Endothelial cell of umbilical vein (primary cell): ENCODE results near the gene PRR5L. TPM values are rescaled to one million over a fixed set of nuclear protein-coding genes. Genes with fewer than 3 reads are reported as not detected.

Source experiments
- BruUV-seq: library from RNA; stranded (reverse); fragments of 400-500 nt; replicated peaks from 2 replicates; lab custom pipeline; 2021; lab: Mats Ljungman, UMichigan
- CTCF ChIA-PET: fragments of 300-600, 350-600 bp; sonication (Branson Sonifier 250); formaldehyde crosslinking; loops from one replicate; lab custom pipeline; 2021; ENCODE audit warnings: antibody characterized with exemption, inconsistent platforms; lab: Charles Lee
- POLR2A ChIA-PET: fragments of 300-600, 350-600 bp; sonication (Branson Sonifier 250); formaldehyde crosslinking; loops from one replicate; lab custom pipeline; 2021; ENCODE audit warnings: antibody characterized with exemption, inconsistent platforms; lab: Charles Lee
- DNase-seq: peaks from one replicate; pipeline ENCODE4 v3.0.0-alpha.2; 2011; ENCODE audit warnings: low read depth, low spot score
- FAIRE-seq: peaks from 2 replicates; lab custom pipeline; 2011; peaks lifted over from hg19 to GRCh38; lab: Jason Lieb, UNC
- H2AFZ ChIP-seq: 2 replicates; pipeline ENCODE4 v1.6.0; 2012; ENCODE audit warnings: low read depth, low read length, control low read depth, inconsistent platforms
- H3K27ac ChIP-seq: 2 replicates; pipeline ENCODE4 v1.5.1; 2011; ENCODE audit warnings: low read depth, mild to moderate bottlenecking, control low read depth, low read length, moderate library complexity; ENCODE audit not compliant: insufficient read depth
- H3K27me3 ChIP-seq, 2 experiments: 2 replicates each; pipeline versions ENCODE4 v1.6.0 to v1.6.1; 2011; ENCODE audit warnings: low read length in 2 of 2, mixed read lengths in 1 of 2; ENCODE audit not compliant: control insufficient read depth in 2 of 2, insufficient read depth in 2 of 2
- H3K36me3 ChIP-seq, 2 experiments: 2 replicates in 1 of 2; 3 replicates in 1 of 2; pipeline ENCODE4 v1.5.1; 2011; ENCODE audit warnings: low read length in 2 of 2, mild to moderate bottlenecking in 1 of 2, moderate library complexity in 1 of 2; ENCODE audit not compliant: control insufficient read depth in 2 of 2, insufficient read depth in 2 of 2; ENCODE audit errors: extremely low read depth in 1 of 2
- H3K4me1 ChIP-seq: 3 replicates; pipeline ENCODE4 v1.5.1; 2011; ENCODE audit warnings: mild to moderate bottlenecking, low read length; ENCODE audit not compliant: control insufficient read depth, insufficient read depth; ENCODE audit errors: extremely low read depth
- H3K4me2 ChIP-seq: 2 replicates; pipeline ENCODE4 v1.6.1; 2011; ENCODE audit warnings: low read length, control low read depth, mixed read lengths; ENCODE audit not compliant: insufficient read depth
- H3K4me3 ChIP-seq, 3 experiments: fragments of 200-600 bp in 1 of 3; sonication (generic), shearing (Covaris generic) in 1 of 3; replicated peaks in 1 of 3; 2 replicates each; pipeline ENCODE4 v1.5.1; 2011 to 2016; ENCODE audit warnings: control low read depth in 3 of 3, low read length in 3 of 3, mild to moderate bottlenecking in 2 of 3, inconsistent platforms in 1 of 3, low read depth in 1 of 3, moderate library complexity in 1 of 3; ENCODE audit not compliant: insufficient read depth in 1 of 3
- H3K79me2 ChIP-seq: 2 replicates; pipeline ENCODE4 v1.6.0; 2012; ENCODE audit warnings: low read length, inconsistent platforms; ENCODE audit not compliant: control insufficient read depth, insufficient read depth
- H3K9ac ChIP-seq: replicated peaks from 2 replicates; pipeline ENCODE3; 2011; ENCODE audit warnings: low read length, control low read depth; ENCODE audit not compliant: insufficient read depth; ENCODE audit errors: extremely low read depth
- H3K9me1 ChIP-seq: replicated peaks from 3 replicates; pipeline ENCODE4 v1.6.0; 2011; ENCODE audit warnings: mild to moderate bottlenecking, low read length; ENCODE audit not compliant: control insufficient read depth, insufficient read depth; ENCODE audit errors: extremely low read depth
- H3K9me3 ChIP-seq: replicated peaks from 2 replicates; pipeline ENCODE4 v1.5.1; 2012; ENCODE audit warnings: low read length, inconsistent platforms; ENCODE audit not compliant: control insufficient read depth, insufficient read depth
- H4K20me1 ChIP-seq: replicated peaks from 2 replicates; pipeline ENCODE3; 2011; ENCODE audit warnings: mild to moderate bottlenecking, low read length; ENCODE audit not compliant: control insufficient read depth, insufficient read depth; ENCODE audit errors: extremely low read depth
- CTCF ChIP-seq, 2 donors: IDR thresholded peaks; 1 replicate in 1 of 2; 2 replicates in 1 of 2; pipeline ENCODE4 v1.5.1; 2011; ENCODE audit warnings: low read length in 2 of 2, mild to moderate bottlenecking in 2 of 2, moderate library complexity in 2 of 2, control low read depth in 1 of 2, inconsistent platforms in 1 of 2, low read depth in 1 of 2; ENCODE audit not compliant: insufficient read depth in 1 of 2; ENCODE audit errors: extremely low read depth in 1 of 2
- EZH2 ChIP-seq: IDR thresholded peaks from 2 replicates; pipeline ENCODE4 v1.6.1; 2012; ENCODE audit warnings: borderline replicate concordance, low read depth, mild to moderate bottlenecking, moderate library complexity, low read length, inconsistent platforms; ENCODE audit not compliant: severe bottlenecking
- FOS ChIP-seq: IDR thresholded peaks from 2 replicates; pipeline ENCODE4 v1.6.1; 2011; ENCODE audit warnings: mild to moderate bottlenecking, low read length, moderate library complexity, borderline replicate concordance; ENCODE audit not compliant: insufficient read depth
- GATA2 ChIP-seq: IDR thresholded peaks from 2 replicates; pipeline ENCODE4 v1.7.0; 2011; ENCODE audit warnings: low read depth, mild to moderate bottlenecking, moderate library complexity, mixed read lengths, low read length; ENCODE audit not compliant: insufficient read length, insufficient read depth
- JUN ChIP-seq: IDR thresholded peaks from 2 replicates; pipeline ENCODE4 v1.6.1; 2011; ENCODE audit warnings: borderline replicate concordance, low read depth; ENCODE audit not compliant: insufficient read length, insufficient read depth
- MAX ChIP-seq: IDR thresholded peaks from 2 replicates; pipeline ENCODE4 v1.6.1; 2011; ENCODE audit not compliant: insufficient read depth, insufficient read length
- MYC ChIP-seq: IDR thresholded peaks from one replicate; pipeline ENCODE4 v1.6.1; 2011; ENCODE audit warnings: mild to moderate bottlenecking, low read depth, low read length
- POLR2A ChIP-seq: IDR thresholded peaks from 2 replicates; pipeline ENCODE4 v1.6.1; 2012; ENCODE audit warnings: low read depth, mild to moderate bottlenecking, control low read depth, low read length
- POLR2AphosphoS5 ChIP-seq: IDR thresholded peaks from 2 replicates; pipeline ENCODE4 v1.6.1; 2012; ENCODE audit warnings: low read depth, mild to moderate bottlenecking, control low read depth, low read length, moderate library complexity; ENCODE audit not compliant: insufficient read depth
- dilution Hi-C: fragments of 300-500 bp; cut with MboI; formaldehyde crosslinking; loops from one replicate; pipeline ENCODE4 v1.15.0; 2019; ENCODE audit warnings: low sequenced_read_pairs; ENCODE audit not compliant: extremely low pct_ligation_motif_present
- intact Hi-C: fragments of 100-400 bp; cut with micrococcal nuclease; formaldehyde crosslinking; loops from one replicate; pipeline ENCODE4 v1.10.0; 2022
- polyA plus RNA-seq, 4 experiments: library from polyadenylated mRNA; depleted of rRNA in 3 of 4; stranded (reverse) in 3 of 4; unstranded in 1 of 4; fragments of >200 nt; gene quantifications; 2 replicates each; pipeline versions ENCODE4 v1.2.1 to v1.2.3, GENCODE V29; 2011 to 2012; ENCODE audit warnings: missing spikeins in 1 of 4
- total RNA-seq: library from RNA; stranded (reverse); gene quantifications from 2 replicates; pipeline ENCODE4 v1.2.3, GENCODE V29; 2021

The PRR5L gene
- total and polyA plus RNA-seq, 2 donors (not counting 3 experiments of a cell fraction or from before 2014, with no cell fraction given) = 2.5 to 6.1 TPM

- Histone ChIP-seq H3K4me3 (no peak overlapping the region), H3K4me2 (no peak overlapping the region), H3K36me3 (no peaks in the 10 kb centered on the region), H3K4me1 (peaks cover 7% of the 10 kb centered on the region), H4K20me1 (no peaks in the 10 kb centered on the region), H3K27me3 (peaks cover 4 to 13% of the 10 kb centered on the region in 2 experiments), H3K79me2 (no peaks in the 10 kb centered on the region), H3K9me1 (no peaks in the 10 kb centered on the region), H3K27ac (no peak overlapping the region), H2AFZ (no peak overlapping the region), H3K9ac (no peak overlapping the region), H3K9me3 (no peaks in the 10 kb centered on the region)
- CTCF ChIA-PET = no interaction called here
- FAIRE-seq (no peak), DNase-seq (no peak)
- dilution Hi-C loops (no loop called here), intact Hi-C loops (no loop called here)
- no TSS peak for BruUV-seq
- TF ChIP-seq FOS = no peak
- TF ChIP-seq MYC = no peak
- no peak for TF ChIP-seq CTCF (IDR thresholded peaks at IDR 0.05; ENCODE audit: extremely low read depth in 1 of 2, insufficient read depth in 1 of 2, low read depth in 1 of 2, low read length in 2 of 2)
- no peak for TF ChIP-seq JUN
- TF ChIP-seq MAX = no peak
- TF ChIP-seq POLR2A = no peak
- no peak for TF ChIP-seq GATA2
- no peak for TF ChIP-seq EZH2
- TF ChIP-seq POLR2AphosphoS5 = no peak
- POLR2A ChIA-PET = no interaction called here
These were observed 62.3 kb downstream of the PRR5L start for GRCh38 chr11:36358436-36358835.
